Fibroblast of lung (primary cell): ENCODE data around the gene GTPBP6.

Experiments used
- EZH2 ChIP-seq: IDR thresholded peaks from 2 replicates; pipeline ENCODE4 v1.5.1; 2012; ENCODE audit warnings: low read length, control low read depth, mild to moderate bottlenecking; ENCODE audit errors: missing control alignments
- TF ChIP-seq, protein P1 (sequence below), 2 donors: IDR thresholded peaks in 1 of 2; conservative IDR thresholded peaks in 1 of 2; 1 replicate in 1 of 2; 2 replicates in 1 of 2; pipeline ENCODE4 v1.5.1; 2011 to 2012; ENCODE audit warnings: low read length in 2 of 2, control low read depth in 1 of 2, inconsistent platforms in 1 of 2, low read depth in 1 of 2, mild to moderate bottlenecking in 1 of 2

DNA sequence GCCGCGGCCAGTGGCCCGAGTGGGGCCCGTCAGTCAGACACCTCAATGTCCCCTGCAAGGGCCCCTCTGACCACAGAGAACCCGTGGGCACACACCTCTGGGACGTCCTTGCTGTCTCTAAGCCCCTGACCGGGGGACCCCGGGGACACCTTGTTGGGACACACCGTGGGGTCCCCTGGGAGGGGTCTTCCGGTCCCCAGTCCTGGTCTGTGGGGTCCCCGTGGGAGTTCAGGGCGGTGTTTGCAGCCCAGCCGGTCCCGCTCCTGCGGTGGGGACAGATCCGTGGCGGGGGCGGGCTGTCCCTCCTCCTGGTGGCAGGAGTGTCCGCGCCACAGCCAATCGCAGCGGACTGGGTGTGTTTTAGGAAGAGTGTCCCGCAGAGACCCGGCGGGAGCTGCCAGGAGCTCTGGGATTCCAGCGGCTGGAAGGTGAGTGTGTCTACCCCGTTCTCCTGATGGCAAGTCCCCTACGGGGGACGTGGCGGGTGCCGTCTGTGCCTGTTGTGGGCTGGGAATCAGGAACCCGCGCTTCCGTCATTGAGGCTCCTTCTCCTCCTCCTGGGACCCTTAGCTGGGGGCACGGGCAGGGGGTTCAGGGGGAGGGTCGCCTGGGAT is 42.5 kb downstream of the GTPBP6 start:
- TF ChIP-seq, protein P1, sequence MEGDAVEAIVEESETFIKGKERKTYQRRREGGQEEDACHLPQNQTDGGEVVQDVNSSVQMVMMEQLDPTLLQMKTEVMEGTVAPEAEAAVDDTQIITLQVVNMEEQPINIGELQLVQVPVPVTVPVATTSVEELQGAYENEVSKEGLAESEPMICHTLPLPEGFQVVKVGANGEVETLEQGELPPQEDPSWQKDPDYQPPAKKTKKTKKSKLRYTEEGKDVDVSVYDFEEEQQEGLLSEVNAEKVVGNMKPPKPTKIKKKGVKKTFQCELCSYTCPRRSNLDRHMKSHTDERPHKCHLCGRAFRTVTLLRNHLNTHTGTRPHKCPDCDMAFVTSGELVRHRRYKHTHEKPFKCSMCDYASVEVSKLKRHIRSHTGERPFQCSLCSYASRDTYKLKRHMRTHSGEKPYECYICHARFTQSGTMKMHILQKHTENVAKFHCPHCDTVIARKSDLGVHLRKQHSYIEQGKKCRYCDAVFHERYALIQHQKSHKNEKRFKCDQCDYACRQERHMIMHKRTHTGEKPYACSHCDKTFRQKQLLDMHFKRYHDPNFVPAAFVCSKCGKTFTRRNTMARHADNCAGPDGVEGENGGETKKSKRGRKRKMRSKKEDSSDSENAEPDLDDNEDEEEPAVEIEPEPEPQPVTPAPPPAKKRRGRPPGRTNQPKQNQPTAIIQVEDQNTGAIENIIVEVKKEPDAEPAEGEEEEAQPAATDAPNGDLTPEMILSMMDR (conservative IDR thresholded peaks at IDR 0.05 in 1 of 2, IDR thresholded peaks at IDR 0.05 in 1 of 2; ENCODE audit: low read depth in 1 of 2, low read length in 2 of 2), result no peak
- no peak for TF ChIP-seq EZH2
